AML-193 (cell line): ENCODE data around the gene GULP1.
"Not testable (repeated sequence)": the region's sequence is repeated elsewhere in the genome, so short reads cannot be mapped to it uniquely, and the experiment has no call there.

Experiments
- DNase-seq, 2 experiments: peaks; one replicate each; lab custom pipeline; 2025; lab: John Stamatoyannopoulos, UW

The GULP1 gene

GRCh38 chr2:188416367-188416766 lies 124.7 kb downstream of the GULP1 start:
- DNase-seq: no peak

- no peak for DNase-seq
These were observed 131.1 kb downstream of the GULP1 start for GRCh38 chr2:188422726-188423125.

- DNase-seq: no peak
These were observed 133.6 kb downstream of the GULP1 start for GRCh38 chr2:188425266-188425665.

GRCh38 chr2:188426121-188426520 lies 134.4 kb downstream of the GULP1 start:
- no peak for DNase-seq

- DNase-seq: no peak
These were observed 139.0 kb downstream of the GULP1 start for GRCh38 chr2:188430705-188431104.

GRCh38 chr2:188434018-188434417 lies 142.3 kb downstream of the GULP1 start:
- no peak for DNase-seq

- DNase-seq: no peak
These were observed 143.4 kb downstream of the GULP1 start for GRCh38 chr2:188435115-188435514.

- no peak for DNase-seq
These were observed 145.9 kb downstream of the GULP1 start for GRCh38 chr2:188437537-188437936.

GRCh38 chr2:188439986-188440385 lies 148.3 kb downstream of the GULP1 start:
- DNase-seq: no peak

GRCh38 chr2:188440849-188441248 lies 149.2 kb downstream of the GULP1 start:
- DNase-seq: no peak

GRCh38 chr2:188441288-188441947 lies 149.7 kb downstream of the GULP1 start:
- no peak for DNase-seq

- DNase-seq: no peak
These were observed 151.5 kb downstream of the GULP1 start for GRCh38 chr2:188443207-188443606.

- no peak for DNase-seq
These were observed 152.6 kb downstream of the GULP1 start for GRCh38 chr2:188444106-188444835.

- no peak for DNase-seq
These were observed 157.9 kb downstream of the GULP1 start for GRCh38 chr2:188449561-188449960.

- DNase-seq: no peak
These were observed 158.3 kb downstream of the GULP1 start for GRCh38 chr2:188449971-188450370.

- DNase-seq: no peak
These were observed 159.2 kb downstream of the GULP1 start for GRCh38 chr2:188450732-188451483.

- no peak for DNase-seq
These were observed 160.4 kb downstream of the GULP1 start for GRCh38 chr2:188452084-188452483.

GRCh38 chr2:188456114-188456909 lies 164.6 kb downstream of the GULP1 start:
- DNase-seq: no peak

GRCh38 chr2:188459061-188459460 lies 167.4 kb downstream of the GULP1 start:
- no peak for DNase-seq

GRCh38 chr2:188466078-188466477 lies 174.4 kb downstream of the GULP1 start:
- not testable (repeated sequence) for DNase-seq

- DNase-seq: no peak
These were observed 175.1 kb downstream of the GULP1 start for GRCh38 chr2:188466761-188467160.

- DNase-seq: no peak
These were observed 179.5 kb downstream of the GULP1 start for GRCh38 chr2:188471166-188471565.
